DOHH2 (cell line): ENCODE measurements around the gene DOCK9.

Source experiments
- H3F3A ChIP-seq: fragments of 200-600 bp; sonication (generic), shearing (Covaris generic); 2 replicates; pipeline ENCODE4 v1.6.0; 2016; ENCODE audit warnings: antibody characterized with exemption, mild to moderate bottlenecking; ENCODE audit not compliant: control insufficient read depth, insufficient read depth
- H3K27ac ChIP-seq: fragments of 200-600 bp; sonication (generic); 2 replicates; pipeline ENCODE4 v1.5.1; 2014; ENCODE audit warnings: low read depth, mild to moderate bottlenecking, low read length, moderate library complexity
- H3K27me3 ChIP-seq: fragments of 200-600 bp; sonication (generic); 2 replicates; pipeline ENCODE4 v1.6.1; 2014; ENCODE audit warnings: mild to moderate bottlenecking, low read length, mixed read lengths; ENCODE audit not compliant: control insufficient read depth
- H3K36me3 ChIP-seq: fragments of 200-600 bp; sonication (generic); 2 replicates; pipeline ENCODE4 v1.6.1; 2014; ENCODE audit warnings: mild to moderate bottlenecking, low read length, moderate library complexity, mixed read lengths; ENCODE audit not compliant: control insufficient read depth
- H3K4me1 ChIP-seq: fragments of 200-600 bp; sonication (generic); 2 replicates; pipeline ENCODE4 v1.6.1; 2014; ENCODE audit warnings: mild to moderate bottlenecking, low read length, mixed read lengths; ENCODE audit not compliant: control insufficient read depth
- H3K4me2 ChIP-seq: fragments of 200-600 bp; sonication (generic); 2 replicates; pipeline ENCODE4 v1.6.0; 2014; ENCODE audit warnings: mild to moderate bottlenecking, low read length, moderate library complexity
- H3K4me3 ChIP-seq: fragments of 200-600 bp; sonication (generic); 2 replicates; pipeline ENCODE4 v1.5.1; 2014; ENCODE audit warnings: mild to moderate bottlenecking, low read length, mixed read lengths
- H3K79me2 ChIP-seq: fragments of 200-600 bp; sonication (generic); 2 replicates; pipeline ENCODE4 v1.6.1; 2014; ENCODE audit warnings: mild to moderate bottlenecking, low read length, mixed read lengths; ENCODE audit not compliant: control insufficient read depth
- H3K9me2 ChIP-seq: fragments of 200-600 bp; sonication (generic); replicated peaks from 2 replicates; pipeline ENCODE4 v1.6.1; 2014; ENCODE audit warnings: mild to moderate bottlenecking, low read length, mixed read lengths; ENCODE audit not compliant: control insufficient read depth
- H3K9me3 ChIP-seq: fragments of 200-600 bp; sonication (generic); 2 replicates; pipeline ENCODE4 v1.6.1; 2014; ENCODE audit warnings: antibody characterized with exemption, low read length, mixed read lengths; ENCODE audit not compliant: control insufficient read depth, insufficient read depth
- H4K20me1 ChIP-seq: fragments of 200-600 bp; sonication (generic); 2 replicates; pipeline ENCODE4 v1.6.0; 2014; ENCODE audit warnings: low read depth, mild to moderate bottlenecking, antibody characterized with exemption, low read length, moderate library complexity; ENCODE audit not compliant: control insufficient read depth, insufficient read depth
- CTCF ChIP-seq: fragments of 200-600 bp; sonication (generic); IDR thresholded peaks from one replicate; pipeline ENCODE4 v1.5.1; 2014; ENCODE audit warnings: antibody characterized with exemption, mild to moderate bottlenecking, low read depth, low read length; ENCODE audit not compliant: poor library complexity, severe bottlenecking
- EZH2phosphoT487 ChIP-seq: fragments of 200-600 bp; sonication (generic); IDR thresholded peaks from 2 replicates; pipeline ENCODE4 v1.6.1; 2017; ENCODE audit warnings: borderline replicate concordance, mild to moderate bottlenecking, antibody characterized with exemption, low read length, moderate library complexity, mixed read lengths

Gene DOCK9

GRCh38 chr13:98984983-98985382 is 7.1 kb upstream of the DOCK9 start:
- H3K4me1 ChIP-seq, result no peaks in the 10 kb centered on the region
- H3K9me3 ChIP-seq, result no peaks in the 10 kb centered on the region
- H3K27ac ChIP-seq, result no peak overlapping the region
- TF ChIP-seq EZH2phosphoT487 (no peak), CTCF (no peak)
- H3K79me2 ChIP-seq, result no peaks in the 10 kb centered on the region
- H3K4me2 ChIP-seq, result no peak overlapping the region
- H3K36me3 ChIP-seq, result no peaks in the 10 kb centered on the region
- H3K4me3 ChIP-seq, result no peak overlapping the region
- no peaks in the 10 kb centered on the region for H4K20me1 ChIP-seq
- no peaks in the 10 kb centered on the region for H3K9me2 ChIP-seq
- H3F3A ChIP-seq, result no peaks in the 10 kb centered on the region
- H3K27me3 ChIP-seq, result peaks cover 11% of the 10 kb centered on the region; the same call in 1 of the 2 replicates

- no peaks in the 10 kb centered on the region for H3K36me3 ChIP-seq
- H3K9me3 ChIP-seq, result no peaks in the 10 kb centered on the region
- TF ChIP-seq EZH2phosphoT487, result no peak
- no peak for TF ChIP-seq CTCF
- H3K4me1 ChIP-seq, result no peaks in the 10 kb centered on the region
- no peaks in the 10 kb centered on the region for H4K20me1 ChIP-seq
- no peak overlapping the region for H3K4me2 ChIP-seq
- no peak overlapping the region for H3K27ac ChIP-seq
- no peaks in the 10 kb centered on the region for H3F3A ChIP-seq
- no peaks in the 10 kb centered on the region for H3K9me2 ChIP-seq
- H3K4me3 ChIP-seq, result no peak overlapping the region
- H3K79me2 ChIP-seq, result no peaks in the 10 kb centered on the region
- peaks cover 11% of the 10 kb centered on the region; the same call in 1 of the 2 replicates for H3K27me3 ChIP-seq
Measured at GRCh38 chr13:98984118-98984517, 6.3 kb upstream of the DOCK9 start.

- Histone ChIP-seq H3K79me2 (no peaks in the 10 kb centered on the region), H3K27ac (no peak overlapping the region), H3K4me2 (no peak overlapping the region), H3K36me3 (no peaks in the 10 kb centered on the region), H4K20me1 (no peaks in the 10 kb centered on the region), H3K9me2 (no peaks in the 10 kb centered on the region), H3F3A (no peaks in the 10 kb centered on the region), H3K27me3 (peaks cover 17% of the 10 kb centered on the region; the same call in 1 of the 2 replicates), H3K9me3 (no peaks in the 10 kb centered on the region), H3K4me3 (no peak overlapping the region), H3K4me1 (no peaks in the 10 kb centered on the region)
- TF ChIP-seq EZH2phosphoT487, result no peak
- TF ChIP-seq CTCF, result no peak
Measured at GRCh38 chr13:98983182-98983581, 5.3 kb upstream of the DOCK9 start.
